Fibroblast of skin of left biceps (primary cell): Measurements from ENCODE around the gene LRP10.

Experiments
- DNase-seq, 2 experiments: peaks; one replicate each; pipeline ENCODE4 v3.0.0-alpha.2; 2013; ENCODE audit warnings: low read depth in 2 of 2

LRP10 gene

DNA sequence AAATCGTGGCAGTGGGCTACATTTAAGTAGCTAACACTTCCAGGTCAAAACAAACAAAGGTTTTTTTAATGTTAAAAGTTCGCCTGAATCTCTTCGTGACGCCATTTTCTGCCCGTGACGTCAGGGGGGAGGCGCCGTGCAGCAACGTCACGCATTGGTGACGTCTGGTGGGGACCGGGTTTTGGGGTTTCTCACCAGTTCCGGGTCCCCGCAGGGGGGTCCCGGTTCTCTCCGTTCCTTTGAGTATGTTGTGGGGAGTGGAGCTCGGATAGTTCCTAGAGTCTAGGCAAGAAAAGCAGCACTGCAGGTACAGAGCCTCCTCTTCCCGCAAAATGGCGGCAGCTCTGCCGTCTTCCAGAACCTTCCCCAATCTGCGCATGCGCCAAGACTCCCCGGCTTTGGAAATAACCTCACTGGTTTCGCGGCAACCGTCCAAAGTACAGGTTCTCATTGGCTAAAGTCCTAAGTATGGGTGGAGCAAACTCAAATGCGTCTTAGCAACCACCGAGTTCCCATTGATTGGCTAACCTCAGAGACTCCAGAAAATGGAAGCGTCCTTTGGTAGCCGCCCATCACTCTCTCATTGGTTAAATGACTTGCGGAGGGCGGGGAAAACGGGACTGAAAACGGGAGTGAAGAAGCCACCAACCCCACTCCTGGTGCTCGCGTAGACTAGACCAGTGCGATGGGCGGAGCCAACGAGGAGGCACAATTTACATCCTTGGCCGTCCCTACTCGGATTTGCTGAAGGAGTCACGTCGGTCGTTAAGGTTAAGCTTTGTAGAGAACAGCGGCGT is 47.5 kb downstream of the LRP10 start, which contains the start of gene RBM23:
RBM23 (minus strand) TSS at position 346 of the 797 bp plus-strand sequence.
- DNase-seq: peak; percentile 100

GRCh38 chr14:22919601-22919921 is 48.0 kb downstream of the LRP10 start:
- DNase-seq: no peak

DNA sequence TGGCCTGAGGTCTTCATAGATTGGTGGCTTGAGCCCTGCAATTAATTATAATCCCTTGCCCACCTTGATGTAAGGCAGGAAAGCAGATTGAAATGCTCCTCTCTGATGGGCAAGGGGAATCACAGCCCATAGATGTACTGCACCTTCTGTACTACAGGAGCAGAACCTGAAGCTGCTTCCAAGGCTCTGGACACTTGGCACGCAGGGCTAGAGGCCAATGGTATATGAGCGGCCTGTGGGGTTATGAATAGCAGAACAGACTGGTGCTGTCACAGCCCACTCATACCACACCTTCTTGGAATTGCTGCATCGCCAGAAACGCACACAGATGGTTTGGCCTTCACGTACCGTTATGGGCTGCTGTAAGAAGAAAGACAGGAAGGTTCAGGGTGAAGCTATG is 49.2 kb downstream of the LRP10 start:
- no peak for DNase-seq

- DNase-seq: no peak
Observed at GRCh38 chr14:22922294-22922693, 50.8 kb downstream of the LRP10 start.

DNA sequence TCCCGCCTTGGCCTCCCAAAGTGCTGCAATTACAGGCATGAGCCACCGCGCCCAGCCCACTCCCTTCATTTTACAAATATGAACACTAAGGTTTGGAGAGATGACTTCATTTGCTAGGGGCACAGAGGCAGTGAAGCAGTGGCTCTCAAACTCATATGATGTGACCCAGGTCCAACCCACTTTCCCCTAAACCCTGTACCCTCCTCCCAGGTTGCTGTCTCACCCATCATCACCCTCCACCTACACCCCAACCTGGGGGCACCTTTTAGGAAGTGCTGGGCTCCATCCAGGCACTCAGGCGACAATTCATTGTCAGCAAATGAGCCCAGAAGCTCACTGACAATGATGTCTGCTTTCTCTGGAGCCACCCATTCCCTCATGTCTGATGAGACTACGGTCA is 52.2 kb downstream of the LRP10 start:
- no peak for DNase-seq

DNA sequence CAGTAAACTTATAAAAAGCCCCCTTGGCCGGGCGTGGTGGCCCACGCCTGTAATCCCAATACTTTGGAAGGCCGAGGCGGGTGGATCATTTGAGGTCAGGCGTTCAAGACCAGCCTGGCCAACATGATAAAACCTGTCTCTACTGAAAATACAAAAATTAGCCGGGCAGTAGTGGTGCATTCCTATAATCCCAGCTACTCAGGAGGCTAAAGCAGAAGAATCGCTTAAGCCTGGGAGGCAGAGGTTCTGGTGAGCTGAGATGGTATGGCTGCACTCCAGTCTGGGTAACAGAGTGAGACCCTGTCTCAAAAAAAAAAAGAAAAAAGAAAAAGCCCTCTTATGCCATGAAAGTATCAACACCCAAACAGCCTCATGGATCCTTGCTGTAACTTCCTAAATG is 54.0 kb downstream of the LRP10 start:
- no peak for DNase-seq

DNA sequence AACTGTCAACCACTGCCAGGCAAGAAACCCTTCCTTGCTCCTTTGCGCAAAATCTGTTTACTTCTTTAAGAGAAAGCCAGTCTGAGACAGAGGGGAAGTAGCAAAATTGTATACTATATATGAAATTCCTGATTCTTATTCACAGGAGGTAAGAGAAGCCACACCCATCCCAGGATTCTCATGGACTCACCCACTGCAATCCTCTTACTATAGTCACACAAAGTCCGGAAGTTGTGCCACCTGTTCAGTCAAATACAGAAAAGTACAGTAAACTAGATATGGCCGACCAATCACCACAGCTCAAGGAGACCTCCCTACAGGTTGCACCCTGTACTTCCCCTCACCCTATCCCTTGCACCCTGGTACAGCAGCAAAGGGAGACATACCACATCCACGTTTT is 54.8 kb downstream of the LRP10 start:
- no peak for DNase-seq

DNA sequence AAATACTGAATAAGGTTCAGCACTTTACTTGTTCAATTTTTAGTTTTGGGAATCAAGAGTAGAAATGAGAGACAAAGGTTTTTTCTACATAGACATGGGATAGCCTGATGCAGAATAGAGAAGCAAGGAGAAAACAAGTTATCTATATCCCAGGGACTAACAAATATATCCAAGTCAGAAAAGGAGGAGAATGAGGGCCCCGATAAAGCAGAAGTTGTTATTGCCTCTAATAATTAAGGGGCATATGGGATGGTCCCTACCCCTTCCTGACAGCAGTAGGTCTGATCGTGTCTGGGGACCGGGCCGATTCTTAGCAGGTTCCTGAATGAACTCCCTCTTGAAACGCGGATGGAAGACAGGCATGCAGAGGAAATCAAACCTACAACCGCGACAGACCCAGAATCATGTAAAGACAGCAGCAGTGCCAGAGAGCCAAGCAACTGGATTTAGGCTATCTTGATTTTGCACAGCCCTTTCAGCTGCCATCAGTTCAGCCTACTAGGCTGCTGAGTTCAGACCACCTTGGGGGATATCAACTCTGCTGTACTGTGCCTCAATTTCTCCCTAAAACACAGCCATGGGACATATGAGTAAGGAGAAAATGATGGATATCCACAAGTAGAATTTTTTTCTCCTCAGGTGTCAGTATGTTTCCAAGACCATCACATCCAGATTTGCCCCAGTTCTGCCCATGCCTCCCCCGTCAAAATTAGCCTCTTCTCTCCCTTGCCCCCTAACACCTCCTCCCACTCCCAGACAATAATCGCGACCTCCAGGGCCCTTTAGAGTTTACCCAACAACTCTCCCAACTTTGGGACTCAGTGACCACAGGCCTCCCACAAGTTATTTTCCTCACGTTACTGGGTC is 56.9 kb downstream of the LRP10 start:
- no peak for DNase-seq

DNA sequence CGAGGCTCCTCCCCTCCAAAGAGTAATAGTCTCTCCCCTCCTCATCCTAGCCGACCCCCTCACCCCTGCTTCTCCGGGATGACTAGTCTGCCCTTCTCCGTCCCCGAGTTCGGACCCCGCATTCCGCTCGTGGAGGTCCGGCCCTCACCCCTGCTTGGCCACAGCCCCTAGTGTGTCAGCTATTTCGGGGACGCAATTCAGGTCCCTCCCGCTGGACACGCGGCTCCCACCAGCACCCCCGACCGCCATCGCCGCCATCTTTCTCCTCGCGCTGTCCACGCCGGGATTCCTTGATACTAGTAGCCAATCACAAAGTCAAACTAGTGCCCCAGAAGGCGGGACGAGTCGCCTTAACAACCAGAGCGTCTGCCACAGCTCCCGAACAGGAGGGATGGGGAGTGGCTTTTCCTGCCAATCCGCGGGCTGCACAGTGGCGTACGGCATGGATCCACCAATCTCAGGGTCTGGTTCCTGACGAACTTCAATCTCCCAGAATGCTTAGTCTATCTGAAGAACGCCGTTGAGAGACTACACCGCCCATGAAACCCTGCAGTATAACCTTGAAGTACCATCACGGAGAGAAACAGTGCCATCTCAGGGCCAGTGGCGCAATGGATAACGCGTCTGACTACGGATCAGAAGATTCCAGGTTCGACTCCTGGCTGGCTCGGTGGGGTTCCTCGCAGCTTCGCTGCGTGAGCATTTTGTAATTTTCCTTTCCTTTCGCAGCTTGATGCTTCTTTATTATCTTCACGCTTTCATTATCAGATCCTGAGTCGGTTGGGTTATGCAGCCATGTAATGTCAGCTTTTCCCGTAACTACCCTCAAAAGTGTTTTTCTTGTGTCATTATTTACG is 57.8 kb downstream of the LRP10 start, which contains the start of gene PRMT5:
PRMT5 (minus strand) TSS at position 273 of the 857 bp plus-strand sequence; CDS start at position 258, 15 bp downstream.
- peak; percentile 99 for DNase-seq

DNA sequence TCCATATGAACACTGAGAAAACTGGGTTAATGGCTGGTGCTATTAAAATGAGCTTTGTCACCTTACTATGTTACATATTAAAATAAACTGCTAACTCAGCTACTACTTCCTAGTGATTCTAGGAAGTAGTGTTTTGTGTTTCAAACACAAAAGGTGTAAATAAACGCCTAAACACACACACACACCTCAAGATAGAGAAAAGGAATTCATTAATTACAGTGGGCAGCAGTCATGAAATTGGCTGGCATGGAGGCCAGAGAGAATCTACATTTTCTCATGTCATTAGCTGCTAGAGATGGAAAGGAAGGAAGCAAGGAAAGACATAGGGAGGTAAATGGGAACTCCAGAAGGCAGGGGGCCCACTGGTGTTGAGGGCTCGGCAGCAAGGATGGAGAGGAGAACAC is 58.4 kb downstream of the LRP10 start:
- no peak for DNase-seq
